GM12872 (cell line): ENCODE measurements around the gene KIAA0825.
A peak's percentile ranks its signal among the peaks of the same experiment; 100 is the strongest.

Source experiments
- TF ChIP-seq, protein P1 (sequence below): IDR thresholded peaks from 3 replicates; pipeline ENCODE4 v1.5.1; 2011; ENCODE audit warnings: low read depth, mild to moderate bottlenecking, low read length, moderate library complexity; ENCODE audit not compliant: insufficient read depth

The KIAA0825 gene

DNA sequence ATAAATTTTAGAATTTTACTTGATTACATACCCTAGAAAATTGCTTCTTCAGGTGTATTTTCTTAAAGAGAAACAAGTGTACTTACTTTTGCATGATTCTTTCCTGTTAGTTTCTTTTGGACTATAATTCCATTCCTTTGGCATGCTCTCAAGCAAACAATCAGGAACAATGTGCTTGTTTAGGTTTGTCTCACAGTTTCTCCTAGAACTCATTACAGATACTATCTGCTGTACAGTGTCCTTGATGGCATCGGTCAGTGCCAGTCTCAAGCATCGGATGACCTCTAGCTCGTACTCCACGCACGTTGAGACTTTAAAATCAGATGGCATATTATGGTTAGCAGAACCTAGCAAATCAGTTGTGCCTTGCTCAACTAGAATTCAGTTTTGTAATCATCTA lies 214.9 kb downstream of the KIAA0825 start:
- TF ChIP-seq, protein P1, sequence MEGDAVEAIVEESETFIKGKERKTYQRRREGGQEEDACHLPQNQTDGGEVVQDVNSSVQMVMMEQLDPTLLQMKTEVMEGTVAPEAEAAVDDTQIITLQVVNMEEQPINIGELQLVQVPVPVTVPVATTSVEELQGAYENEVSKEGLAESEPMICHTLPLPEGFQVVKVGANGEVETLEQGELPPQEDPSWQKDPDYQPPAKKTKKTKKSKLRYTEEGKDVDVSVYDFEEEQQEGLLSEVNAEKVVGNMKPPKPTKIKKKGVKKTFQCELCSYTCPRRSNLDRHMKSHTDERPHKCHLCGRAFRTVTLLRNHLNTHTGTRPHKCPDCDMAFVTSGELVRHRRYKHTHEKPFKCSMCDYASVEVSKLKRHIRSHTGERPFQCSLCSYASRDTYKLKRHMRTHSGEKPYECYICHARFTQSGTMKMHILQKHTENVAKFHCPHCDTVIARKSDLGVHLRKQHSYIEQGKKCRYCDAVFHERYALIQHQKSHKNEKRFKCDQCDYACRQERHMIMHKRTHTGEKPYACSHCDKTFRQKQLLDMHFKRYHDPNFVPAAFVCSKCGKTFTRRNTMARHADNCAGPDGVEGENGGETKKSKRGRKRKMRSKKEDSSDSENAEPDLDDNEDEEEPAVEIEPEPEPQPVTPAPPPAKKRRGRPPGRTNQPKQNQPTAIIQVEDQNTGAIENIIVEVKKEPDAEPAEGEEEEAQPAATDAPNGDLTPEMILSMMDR, result no peak

DNA sequence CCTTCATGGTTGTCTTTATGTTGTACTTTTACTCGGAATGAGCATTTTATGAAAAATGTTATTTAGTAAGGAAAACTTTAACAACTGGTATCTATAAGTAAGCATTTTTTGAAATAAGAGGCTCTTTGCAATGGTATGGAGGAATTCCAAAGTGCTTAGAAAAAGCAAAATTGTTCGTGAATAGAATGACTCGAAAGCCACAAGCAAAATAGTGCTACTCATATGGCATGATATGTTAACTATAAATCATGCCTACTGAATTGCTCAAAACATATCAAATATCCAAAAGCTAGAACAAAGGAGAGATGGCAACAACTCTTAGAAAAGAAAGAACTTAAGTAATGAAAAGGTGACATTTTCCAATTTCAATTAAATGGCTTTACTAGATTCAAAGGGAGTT lies 216.3 kb downstream of the KIAA0825 start:
- TF ChIP-seq, protein P1, result no peak

DNA sequence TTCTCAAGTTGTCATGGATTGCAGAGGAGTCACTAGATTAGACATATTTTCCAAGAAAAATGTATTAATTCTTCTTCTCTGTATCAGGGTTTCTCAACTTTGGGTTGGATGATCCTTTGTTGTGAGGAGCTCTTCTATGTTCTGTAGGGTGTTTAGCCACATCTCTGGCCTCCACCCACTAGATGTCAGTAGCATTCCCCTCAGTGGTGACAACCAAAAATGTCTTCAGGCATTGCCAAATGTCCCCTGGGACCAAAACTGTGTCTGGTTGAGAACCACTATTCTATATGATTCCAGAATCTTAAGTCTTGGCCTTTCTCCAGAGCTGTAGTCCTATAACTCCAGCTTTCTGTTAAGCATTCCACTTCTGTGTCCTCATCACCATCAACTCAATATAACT lies 220.9 kb downstream of the KIAA0825 start:
- TF ChIP-seq, protein P1, result peak; percentile 24; the same call in 1 of the 3 replicates

DNA sequence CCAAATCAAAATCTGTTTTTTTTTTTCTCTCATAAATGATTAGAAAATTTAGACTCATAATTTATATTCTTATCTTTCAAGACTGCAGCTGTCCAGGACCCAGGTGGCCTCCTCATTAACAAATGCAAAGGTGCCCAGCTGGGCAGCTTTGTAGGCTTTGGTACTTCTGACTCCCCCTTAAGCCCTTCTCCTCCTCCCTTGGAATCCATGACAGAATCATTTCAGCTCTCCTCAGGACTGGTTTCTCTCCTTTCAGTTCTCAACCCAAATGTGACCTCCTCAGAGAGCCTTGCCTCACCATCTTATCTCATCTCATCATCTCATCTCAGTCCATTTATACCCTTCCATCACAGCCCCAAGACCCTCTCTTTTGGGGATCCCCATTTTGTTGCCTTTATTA lies 221.7 kb downstream of the KIAA0825 start:
- TF ChIP-seq, protein P1, result no peak

DNA sequence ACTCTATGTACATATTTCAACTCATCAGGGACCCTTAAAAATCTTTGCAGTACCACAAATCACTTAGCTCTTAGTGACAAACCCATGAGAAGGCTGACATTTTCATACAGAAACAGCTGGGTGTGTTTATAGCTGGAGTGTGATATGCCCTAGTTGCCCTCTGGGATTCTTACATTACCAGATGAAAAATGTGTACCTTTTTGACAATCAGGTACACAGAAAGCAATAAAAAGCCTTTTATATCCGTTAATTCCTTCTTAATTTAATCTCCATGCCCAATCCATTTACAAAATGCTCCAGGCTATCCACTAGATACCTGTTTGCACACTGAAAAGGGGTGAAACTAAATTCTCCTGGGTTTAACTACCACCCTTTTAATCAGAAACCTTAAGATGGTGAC lies 222.9 kb downstream of the KIAA0825 start:
- TF ChIP-seq, protein P1, result no peak

DNA sequence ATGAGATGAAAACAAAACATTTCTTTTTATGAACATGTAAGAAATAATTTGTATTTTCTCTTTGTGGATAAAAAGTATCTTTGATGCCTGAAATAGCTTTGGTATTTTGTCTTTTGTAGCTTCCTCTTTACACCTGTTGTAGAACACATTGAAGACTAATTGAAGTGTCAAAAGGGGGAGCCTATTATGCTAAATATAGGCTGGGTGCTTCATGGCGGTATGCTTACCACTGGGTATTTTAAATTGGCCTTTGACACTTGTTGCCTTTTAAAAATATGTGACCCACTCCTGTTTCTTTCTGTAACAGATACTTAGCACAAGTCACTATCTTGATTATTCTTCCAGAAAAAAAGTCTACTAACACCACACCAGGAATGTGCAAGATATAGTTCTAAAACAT lies 226.4 kb downstream of the KIAA0825 start:
- TF ChIP-seq, protein P1, result no peak

DNA sequence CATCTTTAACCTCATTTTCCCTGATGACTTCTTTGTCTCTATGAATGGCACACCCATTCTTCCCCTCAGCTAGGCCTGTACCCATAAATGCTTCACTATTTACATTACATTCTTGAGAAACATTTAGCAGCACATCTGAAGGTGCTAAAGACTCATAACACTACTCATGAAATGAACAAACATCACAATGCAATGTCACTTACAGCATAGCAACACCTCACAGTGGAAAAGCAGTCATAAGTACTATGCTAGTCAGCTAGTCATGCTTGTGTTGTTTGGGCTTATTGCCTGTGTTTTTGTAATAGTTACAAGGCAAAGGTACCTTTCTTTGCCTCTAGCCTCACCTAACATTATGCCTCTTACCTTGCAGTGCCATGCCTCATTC lies 228.9 kb downstream of the KIAA0825 start:
- TF ChIP-seq, protein P1, result no peak
